Vagina (tissue), 2 donors: ENCODE measurements around the gene MTURN.

Experiments
- POLR2AphosphoS5 ChIP-seq, 2 donors: sonication (generic); formaldehyde crosslinking; IDR thresholded peaks; one replicate each; pipeline ENCODE4 v1.9.0; 2017; ENCODE audit warnings: antibody characterized with exemption in 2 of 2, mild to moderate bottlenecking in 2 of 2, low read depth in 1 of 2; ENCODE audit not compliant: insufficient read depth in 1 of 2
- TF ChIP-seq, protein P1 (sequence below), 3 experiments: fragments of 450-650 bp in 2 of 3; fragments of 200-600 bp in 1 of 3; sonication (generic) in 1 of 3; IDR thresholded peaks; one replicate each; pipeline ENCODE4 v1.5.1; 2017 to 2019; ENCODE audit warnings: antibody characterized with exemption in 3 of 3, mild to moderate bottlenecking in 2 of 3, moderate library complexity in 2 of 3

DNA sequence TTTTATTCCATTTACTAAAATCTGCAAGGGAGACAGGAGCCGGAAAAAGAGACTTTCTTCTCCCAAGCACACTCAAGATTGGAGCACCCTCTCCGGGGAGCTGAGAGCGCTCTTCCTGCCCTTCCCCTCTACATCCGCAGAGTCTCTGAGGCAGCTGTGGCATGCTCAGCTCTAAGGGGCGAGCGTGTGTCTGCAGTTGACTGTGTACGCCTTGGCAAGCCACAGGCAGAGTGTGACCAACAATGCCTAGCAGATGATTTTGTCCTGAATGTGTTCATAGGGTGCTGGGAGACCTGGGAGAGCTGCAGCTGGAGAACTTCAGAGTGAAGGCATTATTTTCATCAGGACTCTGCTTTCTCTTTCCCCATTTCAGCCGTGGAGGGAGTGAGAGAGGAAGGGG, 20.7 kb downstream of the MTURN start:
- TF ChIP-seq, protein P1, sequence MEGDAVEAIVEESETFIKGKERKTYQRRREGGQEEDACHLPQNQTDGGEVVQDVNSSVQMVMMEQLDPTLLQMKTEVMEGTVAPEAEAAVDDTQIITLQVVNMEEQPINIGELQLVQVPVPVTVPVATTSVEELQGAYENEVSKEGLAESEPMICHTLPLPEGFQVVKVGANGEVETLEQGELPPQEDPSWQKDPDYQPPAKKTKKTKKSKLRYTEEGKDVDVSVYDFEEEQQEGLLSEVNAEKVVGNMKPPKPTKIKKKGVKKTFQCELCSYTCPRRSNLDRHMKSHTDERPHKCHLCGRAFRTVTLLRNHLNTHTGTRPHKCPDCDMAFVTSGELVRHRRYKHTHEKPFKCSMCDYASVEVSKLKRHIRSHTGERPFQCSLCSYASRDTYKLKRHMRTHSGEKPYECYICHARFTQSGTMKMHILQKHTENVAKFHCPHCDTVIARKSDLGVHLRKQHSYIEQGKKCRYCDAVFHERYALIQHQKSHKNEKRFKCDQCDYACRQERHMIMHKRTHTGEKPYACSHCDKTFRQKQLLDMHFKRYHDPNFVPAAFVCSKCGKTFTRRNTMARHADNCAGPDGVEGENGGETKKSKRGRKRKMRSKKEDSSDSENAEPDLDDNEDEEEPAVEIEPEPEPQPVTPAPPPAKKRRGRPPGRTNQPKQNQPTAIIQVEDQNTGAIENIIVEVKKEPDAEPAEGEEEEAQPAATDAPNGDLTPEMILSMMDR (IDR thresholded peaks at IDR 0.05): no peak
- no peak for TF ChIP-seq POLR2AphosphoS5 (IDR thresholded peaks at IDR 0.05; ENCODE audit: insufficient read depth in 1 of 2, low read depth in 1 of 2)
